HL-60 (cell line): Measurements from ENCODE around the gene CAVIN2.

Experiments
- DNase-seq, 2 experiments: peaks; one replicate each; pipeline ENCODE4 v3.0.0-alpha.2; 2010 to 2020; ENCODE audit warnings: low read depth in 1 of 2, low spot score in 1 of 2
- H3K27ac ChIP-seq: fragments of 250-450 bp; sonication (Bioruptor Pico); replicated peaks from 2 replicates; pipeline ENCODE4 v1.5.1; 2020; ENCODE audit warnings: mild to moderate bottlenecking, moderate library complexity
- H3K27me3 ChIP-seq: fragments of 250-450 bp; sonication (Bioruptor Pico); 2 replicates; pipeline ENCODE4 v1.5.1; 2021; ENCODE audit warnings: mild to moderate bottlenecking, moderate library complexity; ENCODE audit not compliant: insufficient read depth, poor library complexity, severe bottlenecking
- H3K4me3 ChIP-seq: replicated peaks from 2 replicates; pipeline ENCODE4 v1.5.1; 2011; ENCODE audit warnings: mild to moderate bottlenecking, control low read depth, low read length; ENCODE audit not compliant: insufficient read depth
- CTCF ChIP-seq: IDR thresholded peaks from one replicate; pipeline ENCODE4 v1.5.1; 2011; ENCODE audit warnings: low read length, control low read depth, inconsistent platforms; ENCODE audit not compliant: insufficient read depth
- GABPA ChIP-seq: IDR thresholded peaks from 2 replicates; pipeline ENCODE4 v1.6.1; 2012; ENCODE audit warnings: low read depth
- POLR2AphosphoS5 ChIP-seq: IDR thresholded peaks from 2 replicates; pipeline ENCODE4 v1.6.1; 2012; ENCODE audit warnings: low read depth
- REST ChIP-seq: IDR thresholded peaks from 2 replicates; pipeline ENCODE4 v1.6.1; 2012; ENCODE audit warnings: low read depth; ENCODE audit not compliant: insufficient replicate concordance
- SPI1 ChIP-seq: IDR thresholded peaks from 2 replicates; pipeline ENCODE4 v1.6.1; 2012; ENCODE audit warnings: low read depth, mild to moderate bottlenecking, borderline replicate concordance

Gene CAVIN2

GRCh38 chr2:191847764-191848163 lies 876 bp upstream of the CAVIN2 start:
- no peak for DNase-seq

GRCh38 chr2:191845876-191846514 lies 893 bp downstream of the CAVIN2 start:
- no peak for TF ChIP-seq SPI1
- TF ChIP-seq CTCF = no peak
- no peak for TF ChIP-seq GABPA
- no peak for TF ChIP-seq REST
- TF ChIP-seq POLR2AphosphoS5 = no peak
- Histone ChIP-seq H3K27ac (no peak overlapping the region), H3K4me3 (no peak overlapping the region), H3K27me3 (no peaks in the 10 kb centered on the region)
- DNase-seq = no peak

More at GRCh38 chr2:191847764-191848163, 876 bp upstream of the CAVIN2 start:
- TF ChIP-seq REST (no peak), GABPA (no peak), POLR2AphosphoS5 (no peak), SPI1 (no peak), CTCF (no peak)
- no peak overlapping the region for H3K4me3 ChIP-seq
- no peaks in the 10 kb centered on the region for H3K27me3 ChIP-seq
- H3K27ac ChIP-seq = no peak overlapping the region

GRCh38 chr2:191845248-191845715 lies 1.6 kb downstream of the CAVIN2 start:
- no peak overlapping the region for H3K4me3 ChIP-seq

More at GRCh38 chr2:191845248-191845715, 1.6 kb downstream of the CAVIN2 start:
- Histone ChIP-seq H3K27me3 (no peaks in the 10 kb centered on the region), H3K27ac (no peak overlapping the region)
- no peak for TF ChIP-seq GABPA
- TF ChIP-seq REST = no peak
- TF ChIP-seq SPI1 = no peak
- TF ChIP-seq POLR2AphosphoS5 = no peak
- TF ChIP-seq CTCF = no peak
- no peak for DNase-seq
